Activated T-cell treated with anti-CD3 and anti-CD28 coated beads, Interleukin-2, amount 50 U/mL, for 24 hours (primary cell): ENCODE measurements around the gene TELO2.

ENCODE experiments used
- DNase-seq: peaks from one replicate; pipeline ENCODE4 v3.0.0-alpha.2; 2020
- H3K27ac Mint-ChIP-seq: 2 replicates; pipeline ENCODE4 v1.8.0; 2020; ENCODE audit warnings: mild to moderate bottlenecking, mixed read lengths
- H3K27me3 Mint-ChIP-seq: 2 replicates; pipeline ENCODE4 v1.8.0; 2020; ENCODE audit warnings: mixed read lengths
- H3K36me3 Mint-ChIP-seq: 2 replicates; pipeline ENCODE4 v1.8.0; 2020; ENCODE audit warnings: low read depth, mixed read lengths
- H3K4me1 Mint-ChIP-seq: 2 replicates; pipeline ENCODE4 v1.8.0; 2020; ENCODE audit warnings: low read depth, mixed read lengths
- H3K4me3 Mint-ChIP-seq: 2 replicates; pipeline ENCODE4 v1.8.0; 2020; ENCODE audit warnings: mild to moderate bottlenecking, moderate library complexity, mixed read lengths
- H3K9me3 Mint-ChIP-seq: 2 replicates; pipeline ENCODE4 v1.8.0; 2020; ENCODE audit warnings: mixed read lengths

Gene TELO2

DNA sequence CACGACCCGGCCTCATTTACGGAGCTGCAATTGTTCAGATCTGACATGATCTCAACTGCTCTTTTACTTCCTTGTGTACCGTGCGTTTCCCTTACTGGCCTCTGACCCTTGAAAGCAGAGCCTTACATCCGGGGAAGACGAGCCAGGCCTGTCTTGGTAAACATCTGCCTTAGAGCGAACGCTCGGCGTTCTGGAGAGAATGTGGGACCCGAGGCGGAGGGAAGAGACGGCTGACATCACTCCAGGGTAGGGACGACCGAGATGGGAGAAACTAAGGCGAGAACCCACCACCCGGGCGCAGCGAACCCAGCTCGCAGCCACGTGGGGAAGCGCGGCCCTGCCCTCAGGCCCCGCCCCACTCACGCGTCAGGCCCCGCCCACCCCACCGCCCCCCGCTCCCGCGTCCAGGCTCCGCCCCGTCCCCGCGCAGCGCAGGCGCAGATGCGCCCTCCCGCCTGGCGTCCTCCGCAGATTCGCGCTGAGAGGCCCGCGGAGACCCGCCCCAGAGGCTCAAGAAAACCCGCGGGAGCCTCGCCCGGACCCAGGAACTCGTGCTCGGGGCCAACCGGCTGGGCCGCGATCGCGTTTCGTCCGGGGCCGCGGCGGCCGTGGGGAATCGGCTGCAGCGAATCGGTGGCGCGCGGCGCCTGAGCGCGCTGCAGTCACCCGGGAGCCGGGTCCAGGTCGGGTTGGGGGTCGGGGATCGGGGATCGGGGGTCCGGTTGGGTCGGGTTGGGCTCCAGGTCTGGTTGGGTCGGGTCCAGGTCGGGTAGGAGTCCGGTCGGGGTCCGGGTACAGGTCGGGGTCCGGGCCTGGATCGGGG lies at the start of gene TELO2:
TELO2 (plus strand) TSS at position 438 of the 823 bp plus-strand sequence. CDS start 922 bp downstream, outside the sequence.
- Mint-ChIP-seq H3K36me3 (peaks cover 46% of the 10 kb centered on the region), H3K9me3 (no peaks in the 10 kb centered on the region), H3K27me3 (no peaks in the 10 kb centered on the region), H3K4me3 (peak within 1 kb of the TSS; percentile 91), H3K27ac (peak within 1 kb of the TSS; percentile 99), H3K4me1 (peaks cover 23% of the 10 kb centered on the region)
- peak; percentile 94 for DNase-seq

DNA sequence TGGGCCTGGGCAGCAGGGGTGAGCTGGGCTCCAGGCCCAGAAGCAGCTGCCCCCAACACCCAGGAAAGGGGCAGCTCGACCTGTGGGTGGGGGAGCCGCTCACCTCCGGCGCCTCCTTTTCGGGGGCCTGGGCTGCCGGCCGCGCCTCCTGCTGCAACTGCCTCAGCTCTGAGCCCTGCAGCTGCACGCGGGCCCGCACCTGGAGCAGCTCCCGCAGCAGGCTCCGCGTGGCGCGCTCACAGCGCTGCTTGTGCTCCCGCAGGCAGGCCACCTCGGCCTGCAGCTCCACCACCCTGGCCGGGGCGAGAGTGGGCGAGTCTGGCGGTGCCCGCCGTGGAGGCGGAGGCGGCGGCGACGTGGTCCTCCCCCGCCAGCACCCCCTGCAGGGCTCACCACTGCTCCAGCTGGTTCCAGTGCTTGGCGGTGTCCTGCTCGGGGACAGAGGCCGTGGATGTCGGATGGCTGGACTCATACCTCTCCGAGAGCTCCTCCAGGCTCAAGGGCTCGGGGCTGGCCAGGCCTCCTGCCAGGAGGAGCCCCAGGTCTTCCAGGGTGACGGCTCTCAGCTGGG lies 49.7 kb upstream of the TELO2 start:
- Mint-ChIP-seq H3K27me3 (no peaks in the 10 kb centered on the region), H3K4me1 (no peaks in the 10 kb centered on the region), H3K27ac (no peak overlapping the region), H3K36me3 (peaks cover 14% of the 10 kb centered on the region), H3K4me3 (no peak overlapping the region), H3K9me3 (no peaks in the 10 kb centered on the region)
- DNase-seq, result no peak

DNA sequence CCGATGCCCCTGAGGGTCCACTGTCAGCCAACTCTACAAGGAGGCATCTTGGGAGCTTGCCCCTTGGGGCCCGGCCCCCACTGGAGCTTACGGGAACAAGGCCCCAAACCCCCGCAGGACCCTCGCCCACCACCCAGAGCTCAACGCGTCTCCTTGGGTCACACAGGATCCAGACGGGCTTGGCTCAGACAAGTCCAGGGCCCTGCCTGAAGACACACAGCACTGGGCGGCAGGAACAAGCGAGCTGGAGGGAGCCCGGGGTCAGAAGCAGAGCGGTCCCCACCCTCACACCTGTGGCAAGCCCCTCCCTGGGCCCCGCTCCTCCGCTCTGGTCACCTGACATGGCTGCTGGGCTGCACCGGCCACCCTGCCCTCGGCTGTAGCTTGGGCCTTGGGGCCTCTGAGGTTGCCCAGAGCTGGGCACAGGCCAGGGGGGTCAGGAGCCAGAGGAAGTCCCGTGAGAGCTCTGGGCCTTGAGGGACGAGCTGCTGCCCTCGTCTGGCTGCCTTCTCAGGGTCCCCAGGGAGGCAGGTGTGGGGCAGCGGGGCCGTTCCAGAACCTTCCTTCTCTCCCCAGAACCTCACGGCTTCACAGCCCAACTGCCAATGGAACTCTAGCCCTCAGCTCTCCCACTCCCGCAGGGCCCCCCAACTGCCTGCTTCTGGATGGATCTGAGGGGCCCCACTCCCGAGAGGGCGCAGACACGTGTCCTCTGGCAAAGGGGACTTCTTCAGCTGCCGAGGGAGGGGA lies 49.0 kb upstream of the TELO2 start, which contains the start of gene CCDC154:
CCDC154 (minus strand) TSS at position 577 of the 750 bp plus-strand sequence; CDS start at position 343, 234 bp downstream.
- Mint-ChIP-seq H3K27ac (no peak within 1 kb of the TSS), H3K4me3 (no peak within 1 kb of the TSS), H3K9me3 (no peaks in the 10 kb centered on the region), H3K36me3 (peaks cover 18% of the 10 kb centered on the region), H3K27me3 (no peaks in the 10 kb centered on the region), H3K4me1 (no peaks in the 10 kb centered on the region)
- DNase-seq, result no peak

DNA sequence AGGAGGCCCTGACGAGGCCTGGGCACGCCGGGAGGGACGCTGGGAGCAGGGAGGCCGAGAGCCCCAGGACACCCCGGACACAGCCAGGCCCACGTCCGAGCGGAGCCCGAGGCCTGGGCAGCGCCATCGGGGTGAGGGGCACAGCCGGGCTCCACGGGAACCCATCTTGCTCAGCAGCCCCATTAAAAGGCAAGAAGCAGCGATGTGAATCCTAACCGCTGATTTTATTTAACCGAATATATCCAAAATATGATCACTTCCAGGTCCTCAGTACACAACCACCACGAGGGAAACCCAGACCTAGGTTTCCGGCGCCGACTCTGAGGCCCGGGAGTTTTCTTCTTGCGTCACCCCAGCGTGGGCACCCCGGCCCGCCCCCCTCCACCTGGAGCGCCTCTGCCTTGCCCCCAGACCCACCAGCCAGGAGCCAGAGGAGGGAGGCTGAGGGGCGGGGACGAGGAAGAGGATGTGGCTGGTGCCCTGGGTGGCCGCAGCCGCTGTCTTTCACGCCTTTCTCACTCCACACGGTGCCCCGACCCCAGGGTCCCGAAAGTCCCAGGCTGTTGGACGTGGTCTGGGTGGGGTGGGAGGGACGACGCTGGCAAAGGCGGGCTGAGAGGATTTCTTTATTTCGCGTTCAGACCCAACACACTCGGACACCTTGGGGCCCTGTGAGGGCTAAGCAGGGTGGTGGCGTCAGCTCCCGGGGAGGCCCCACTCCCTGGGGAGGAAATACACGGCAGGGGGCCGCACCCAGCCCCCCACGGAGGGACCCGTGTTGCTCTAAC lies 48.2 kb upstream of the TELO2 start:
- no peak for DNase-seq

DNA sequence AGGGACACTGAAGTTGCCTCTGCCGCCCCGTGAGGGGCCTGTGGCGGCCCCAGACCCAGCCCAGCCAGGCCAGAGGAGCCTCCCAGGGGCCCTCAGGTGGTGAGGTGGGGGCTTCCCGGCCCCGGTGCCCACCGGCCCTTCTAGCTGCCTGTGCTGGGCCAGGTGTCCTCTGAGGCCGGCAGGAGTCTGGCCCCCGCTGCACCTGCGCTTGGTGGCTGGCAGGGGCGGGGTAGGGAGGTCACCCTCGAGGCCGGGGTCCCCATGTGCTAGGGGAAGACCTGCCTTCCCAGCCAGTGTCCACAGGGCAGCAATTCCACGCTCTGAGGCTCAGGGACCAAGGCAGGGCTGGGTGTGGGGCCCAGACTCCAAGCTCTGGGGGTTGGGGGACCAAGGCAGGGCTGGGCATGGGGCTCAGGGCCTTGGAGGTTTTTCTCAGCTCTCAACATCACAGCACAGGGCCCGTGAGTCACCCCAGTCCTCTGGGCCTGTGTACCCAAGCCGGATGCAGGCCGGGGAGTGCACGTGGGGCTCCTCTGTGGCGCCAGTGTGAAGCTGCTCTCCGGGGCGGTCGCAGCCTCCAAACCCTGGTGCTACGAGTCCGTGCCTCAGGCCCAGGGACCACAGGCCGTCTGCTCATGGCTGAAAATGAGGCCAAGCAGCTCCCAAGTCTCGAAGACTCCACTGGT lies 47.5 kb upstream of the TELO2 start:
- H3K9me3 Mint-ChIP-seq, result no peaks in the 10 kb centered on the region
- DNase-seq, result no peak
- no peak overlapping the region for H3K27ac Mint-ChIP-seq
- H3K27me3 Mint-ChIP-seq, result no peaks in the 10 kb centered on the region
- H3K4me3 Mint-ChIP-seq, result no peak overlapping the region
- peaks cover 32% of the 10 kb centered on the region for H3K36me3 Mint-ChIP-seq
- H3K4me1 Mint-ChIP-seq, result no peaks in the 10 kb centered on the region

More for the DNA sequence above, 48.2 kb upstream of the TELO2 start:
- Mint-ChIP-seq H3K4me1 (no peaks in the 10 kb centered on the region), H3K9me3 (no peaks in the 10 kb centered on the region), H3K27me3 (no peaks in the 10 kb centered on the region), H3K4me3 (no peak overlapping the region), H3K36me3 (peaks cover 25% of the 10 kb centered on the region), H3K27ac (no peak overlapping the region)

DNA sequence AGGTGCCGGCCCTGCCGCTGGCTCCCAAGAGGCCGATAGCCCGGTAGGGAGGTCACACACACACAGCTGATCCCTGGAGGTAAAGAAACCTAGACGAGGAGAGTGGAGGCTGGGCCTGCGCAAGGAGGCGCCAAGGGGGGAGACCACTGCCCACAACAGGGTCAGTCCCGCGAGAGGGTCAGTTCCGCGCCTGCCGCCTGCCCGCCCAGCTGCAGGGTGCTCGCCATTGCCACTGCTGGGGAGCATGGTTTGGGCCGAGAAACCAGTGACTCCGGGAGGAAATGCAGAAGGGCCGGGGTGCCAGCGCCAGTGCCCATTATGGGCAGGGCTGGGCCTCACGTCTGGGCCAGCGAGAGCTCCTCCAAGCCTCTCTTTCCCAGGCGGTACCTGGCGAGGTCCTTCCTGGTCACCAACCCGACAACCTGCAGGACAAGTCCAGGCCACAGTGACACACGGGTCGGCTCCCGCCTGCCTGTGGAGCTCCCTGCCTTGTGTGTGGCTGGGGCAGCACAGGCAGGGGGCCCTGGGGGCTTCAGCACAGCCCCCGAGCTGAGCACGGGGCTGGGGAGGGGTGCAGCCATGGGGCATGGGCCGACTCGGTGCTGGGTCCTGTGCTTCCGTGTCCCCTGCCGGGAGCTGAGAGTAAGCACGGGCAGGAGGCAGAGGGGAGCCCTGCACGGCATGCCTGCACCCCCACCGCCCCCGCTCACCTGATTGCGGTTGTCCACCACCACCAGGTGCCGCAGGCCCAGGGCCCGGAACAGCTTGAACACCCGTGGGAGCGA lies 46.7 kb upstream of the TELO2 start:
- Mint-ChIP-seq H3K4me3 (no peak overlapping the region), H3K36me3 (peaks cover 37% of the 10 kb centered on the region), H3K9me3 (no peaks in the 10 kb centered on the region), H3K27me3 (no peaks in the 10 kb centered on the region), H3K27ac (no peak overlapping the region), H3K4me1 (no peaks in the 10 kb centered on the region)
- no peak for DNase-seq

DNA sequence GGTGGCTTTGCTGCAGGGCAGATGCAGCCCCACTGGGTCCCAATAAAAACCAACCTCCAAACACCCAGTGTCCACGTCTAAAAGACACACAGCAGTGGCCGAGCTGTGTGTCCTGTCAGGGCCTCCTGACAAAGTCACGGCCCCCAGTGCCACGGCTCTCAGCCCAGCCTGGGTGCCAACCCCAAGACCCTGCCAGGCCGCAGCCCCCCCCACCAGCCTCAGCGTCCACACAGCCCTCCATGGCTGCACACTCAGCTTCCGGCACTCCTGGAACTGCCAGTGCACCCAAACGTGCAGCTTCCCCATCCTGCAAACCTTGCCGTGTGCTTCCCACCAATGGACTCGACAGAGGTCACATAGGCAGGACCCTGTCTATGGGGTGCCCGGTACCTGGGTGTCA lies 45.2 kb upstream of the TELO2 start:
- H3K27me3 Mint-ChIP-seq, result no peaks in the 10 kb centered on the region
- H3K9me3 Mint-ChIP-seq, result no peaks in the 10 kb centered on the region
- DNase-seq, result no peak
- no peak overlapping the region for H3K27ac Mint-ChIP-seq
- H3K4me1 Mint-ChIP-seq, result no peaks in the 10 kb centered on the region
- no peak overlapping the region for H3K4me3 Mint-ChIP-seq
- H3K36me3 Mint-ChIP-seq, result peaks cover 48% of the 10 kb centered on the region

DNA sequence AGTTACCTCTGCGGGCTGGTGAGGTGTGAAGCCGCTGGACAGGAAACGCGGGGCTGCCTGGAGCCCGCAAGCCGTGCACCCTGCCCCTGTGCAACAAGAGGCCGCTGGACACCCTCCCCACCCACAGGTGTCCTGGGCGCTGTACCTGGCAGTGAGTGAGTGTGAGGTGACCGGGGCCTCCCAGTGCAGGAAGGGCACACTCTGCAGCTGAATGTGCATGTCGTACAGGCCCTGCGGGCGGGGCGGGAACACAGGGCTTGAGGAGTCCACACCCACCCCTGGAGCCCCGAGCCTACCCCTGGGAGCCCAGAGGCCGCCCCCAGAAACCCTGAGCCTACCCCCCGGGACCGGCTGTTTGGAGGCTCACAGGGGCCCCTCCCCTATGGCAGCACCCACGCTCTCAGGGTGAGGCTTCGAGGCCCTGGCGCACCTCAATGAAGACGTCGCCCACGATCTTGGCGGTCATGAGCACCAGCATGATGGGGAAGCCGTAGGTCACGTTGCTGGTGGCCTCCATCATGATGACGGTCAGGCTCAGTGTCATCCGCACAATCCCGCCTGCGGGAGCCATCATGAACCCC lies 44.5 kb upstream of the TELO2 start:
- H3K4me3 Mint-ChIP-seq, result no peak overlapping the region
- H3K9me3 Mint-ChIP-seq, result no peaks in the 10 kb centered on the region
- H3K36me3 Mint-ChIP-seq, result peaks cover 55% of the 10 kb centered on the region
- DNase-seq, result no peak
- no peaks in the 10 kb centered on the region for H3K4me1 Mint-ChIP-seq
- no peak overlapping the region for H3K27ac Mint-ChIP-seq
- H3K27me3 Mint-ChIP-seq, result no peaks in the 10 kb centered on the region

DNA sequence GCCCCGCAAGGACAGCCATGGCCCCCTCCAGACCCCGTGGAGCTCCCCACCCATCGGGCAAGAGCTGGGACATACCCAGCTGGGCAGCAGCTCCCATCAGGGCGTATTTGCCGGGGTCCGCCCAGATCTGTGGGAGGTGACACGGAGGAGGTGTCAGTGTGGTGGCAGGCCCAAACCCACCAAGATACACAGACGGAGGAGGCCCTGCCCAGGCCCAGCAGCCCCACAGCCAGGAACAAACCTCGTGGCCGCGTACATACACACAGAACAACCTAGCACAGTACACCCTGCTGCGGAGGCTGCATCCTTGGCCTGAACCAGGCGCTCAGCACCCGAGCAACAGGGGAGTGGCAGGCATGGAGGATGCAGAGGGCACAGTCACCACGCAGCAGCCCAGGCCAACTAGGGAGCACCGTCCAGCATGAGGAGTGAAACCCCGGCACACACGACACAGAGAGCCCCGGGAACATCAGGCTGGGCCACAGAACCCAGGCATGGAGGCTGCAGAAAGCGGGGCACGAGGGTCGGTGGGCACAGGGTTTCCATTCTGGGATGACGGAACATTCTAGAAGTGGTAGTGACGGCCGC lies 43.9 kb upstream of the TELO2 start:
- H3K36me3 Mint-ChIP-seq, result peaks cover 60% of the 10 kb centered on the region
- no peak overlapping the region for H3K27ac Mint-ChIP-seq
- H3K4me1 Mint-ChIP-seq, result no peaks in the 10 kb centered on the region
- no peaks in the 10 kb centered on the region for H3K9me3 Mint-ChIP-seq
- no peak overlapping the region for H3K4me3 Mint-ChIP-seq
- no peak for DNase-seq
- no peaks in the 10 kb centered on the region for H3K27me3 Mint-ChIP-seq

DNA sequence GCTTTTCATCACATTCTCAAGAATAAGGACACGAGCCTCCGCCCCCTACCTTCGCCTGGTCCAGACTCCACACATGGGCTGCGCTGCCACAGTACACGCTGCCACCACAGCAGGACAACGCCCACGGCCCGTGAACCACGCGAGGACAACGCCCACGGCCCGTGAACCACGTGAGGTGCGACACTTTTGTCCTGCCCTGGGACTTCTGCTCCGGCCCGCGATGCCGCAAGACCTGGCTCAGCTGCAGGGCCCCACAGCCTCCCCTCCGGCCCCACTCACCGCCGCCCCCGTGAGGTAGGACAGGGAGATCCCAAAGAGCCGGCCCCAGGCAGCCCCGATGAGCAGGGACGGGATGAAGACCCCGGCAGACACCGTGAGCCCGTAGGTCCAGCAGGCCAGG lies 42.9 kb upstream of the TELO2 start:
- H3K27me3 Mint-ChIP-seq, result no peaks in the 10 kb centered on the region
- no peak overlapping the region for H3K27ac Mint-ChIP-seq
- H3K4me1 Mint-ChIP-seq, result no peaks in the 10 kb centered on the region
- no peak for DNase-seq
- no peaks in the 10 kb centered on the region for H3K9me3 Mint-ChIP-seq
- no peak overlapping the region for H3K4me3 Mint-ChIP-seq
- H3K36me3 Mint-ChIP-seq, result peaks cover 64% of the 10 kb centered on the region

DNA sequence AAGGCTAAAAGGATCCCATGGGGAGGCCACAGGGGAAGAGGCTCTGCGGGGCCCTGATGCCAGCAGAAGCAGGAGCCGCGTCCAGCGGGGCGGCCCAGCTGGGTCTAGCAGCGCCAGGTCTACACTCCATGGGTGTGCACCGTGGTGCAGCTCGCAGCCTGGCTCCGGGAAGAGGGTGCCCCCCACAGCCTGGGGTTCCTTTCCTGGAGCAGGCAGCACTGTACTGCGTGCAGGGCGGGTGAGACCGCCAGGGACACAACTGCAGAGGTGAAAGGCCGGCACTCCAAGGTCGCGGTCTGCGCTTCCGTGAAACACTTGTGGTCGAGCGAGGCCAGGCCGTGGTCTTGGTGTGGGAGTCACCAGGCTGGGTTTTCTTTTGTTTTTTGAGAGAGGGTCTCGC lies 42.3 kb upstream of the TELO2 start:
- no peaks in the 10 kb centered on the region for H3K27me3 Mint-ChIP-seq
- no peaks in the 10 kb centered on the region for H3K9me3 Mint-ChIP-seq
- DNase-seq, result no peak
- peaks cover 64% of the 10 kb centered on the region for H3K36me3 Mint-ChIP-seq
- H3K4me1 Mint-ChIP-seq, result no peaks in the 10 kb centered on the region
- no peak overlapping the region for H3K27ac Mint-ChIP-seq
- no peak overlapping the region for H3K4me3 Mint-ChIP-seq

DNA sequence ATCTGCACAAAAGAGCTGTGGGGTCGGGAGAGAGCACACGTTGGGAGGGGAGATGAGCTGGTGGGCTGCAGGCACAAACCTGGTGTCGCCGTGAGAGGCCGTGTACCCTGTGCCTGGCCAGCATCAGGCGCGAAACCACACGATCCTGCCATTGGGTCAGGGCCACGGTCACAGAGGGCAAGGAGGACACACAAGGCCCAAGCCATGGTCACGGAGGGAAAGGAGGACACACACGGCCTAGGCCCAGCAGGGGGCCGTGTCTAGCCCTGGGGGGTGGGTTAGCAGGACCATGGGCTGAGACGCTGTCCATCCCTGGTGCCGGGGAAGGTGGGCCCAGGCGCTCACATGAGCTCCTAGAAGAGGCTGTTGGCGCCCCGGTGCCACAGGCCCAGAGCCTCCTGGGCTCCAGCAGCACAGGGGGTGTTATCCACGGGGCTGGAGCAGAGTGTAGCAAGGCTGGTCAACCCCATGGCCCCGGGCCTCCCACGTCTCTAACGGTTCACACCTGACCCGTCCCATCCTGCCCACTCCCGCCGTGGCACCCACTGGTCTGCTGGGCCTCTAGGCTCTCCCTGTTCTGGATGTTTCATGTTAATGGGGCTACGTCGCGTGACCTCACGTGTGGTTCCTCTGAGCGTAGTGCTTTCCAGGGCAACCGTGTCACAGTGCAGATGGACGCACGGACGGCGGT lies 41.3 kb upstream of the TELO2 start:
- DNase-seq, result no peak
- Mint-ChIP-seq H3K36me3 (peaks cover 63% of the 10 kb centered on the region), H3K27ac (peak overlapping the region; percentile 26), H3K27me3 (no peaks in the 10 kb centered on the region), H3K4me3 (no peak overlapping the region), H3K9me3 (no peaks in the 10 kb centered on the region), H3K4me1 (no peaks in the 10 kb centered on the region)
